Pancreas (tissue), 10 donors: ENCODE data around the gene KLF4. TPM values are rescaled to one million over a fixed set of nuclear protein-coding genes. Genes with fewer than 3 reads are reported as not detected.

Experiments
- ATAC-seq, 4 donors: fragments of 200-7000 bp; cut with Tn5 transposase; one replicate each; pipeline versions ENCODE4 v1.8.0 to v1.9.1; 2020; ENCODE audit warnings: mild to moderate bottlenecking in 4 of 4, moderate library complexity in 4 of 4
- DNase-seq, 6 donors: peaks; one replicate each; pipeline ENCODE4 v3.0.0-alpha.2; 2020
- FAIRE-seq: peaks from 2 replicates; lab custom pipeline; 2012; peaks lifted over from hg19 to GRCh38; lab: Jason Lieb, UNC
- H3K27ac ChIP-seq, 4 donors: fragments of 200-600 bp; sonication (generic); 1 replicate in 3 of 4; 2 replicates in 1 of 4; pipeline versions ENCODE4 v1.5.0 to v1.8.0; 2020
- H3K27me3 ChIP-seq, 4 donors: fragments of 200-600 bp; one replicate each; pipeline ENCODE4 v1.8.0; 2021
- H3K36me3 ChIP-seq, 3 donors: fragments of 200-600 bp; sonication (generic) in 1 of 3; one replicate each; pipeline versions ENCODE4 v1.5.0 to v1.8.0; 2020 to 2021
- H3K4me1 ChIP-seq, 3 donors: fragments of 200-600 bp; one replicate each; pipeline ENCODE4 v1.8.0; 2021
- H3K4me3 ChIP-seq, 4 donors: fragments of 200-600 bp; sonication (generic) in 2 of 4; one replicate each; pipeline versions ENCODE4 v1.5.0 to v1.8.0; 2020 to 2021
- H3K9me3 ChIP-seq, 4 donors: fragments of 200-600 bp; one replicate each; pipeline ENCODE4 v1.8.0; 2021
- WGBS, 2 donors: extraction: QIAGEN DNeasy Blood & Tissue Kit; methylation state at CpG; one replicate each; pipeline ENCODE4 v1.1.7; 2013; 5-methylcytosine and 5-hydroxymethylcytosine counted together
- intact Hi-C, 3 donors: fragments of 100-400 bp; cut with DNase I; formaldehyde crosslinking; loops; one replicate each; pipeline versions ENCODE4 v1.11.1 to v1.14.2; 2022
- polyA plus RNA-seq, 2 donors: library from polyadenylated mRNA; stranded (reverse); fragments of 200-250 nt; gene quantifications; one replicate each; pipeline ENCODE4 v1.2.3, GENCODE V29; 2013
- total RNA-seq, 6 donors: library from RNA; stranded (reverse); fragmentation: NEBNext Ultra II Directional in 4 of 6; extraction: Animal tissue kit (Norgen Biotek cat#: 25700) in 4 of 6; gene quantifications; one replicate each; pipeline versions ENCODE4 v1.2.1 to v1.2.4, GENCODE V29; 2021 to 2023
- TF ChIP-seq, protein P1 (sequence below), 4 donors: fragments of 200-600 bp; sonication (generic) in 3 of 4; IDR thresholded peaks; one replicate each; pipeline versions ENCODE4 v1.5.0 to v1.8.0; 2021; ENCODE audit warnings: antibody characterized with exemption in 4 of 4
- donor health status: healthy with polysubstance abuse.
- donor health status: DM: no; HTN: no; CAD: no; lungs with moderate emphysema.
- donor health status: DM: no; HTN: no; CAD: no.
- donor health status: control.
- donor health status: control.
- donor health status: Bipolar disorder and iron deficiency.
- donor health status: DM: yes; HTN: yes; CAD: no.
- donor health status: DM: no; HTN: no; CAD: no.
- donor health status: DM: no; HTN: no; CAD: no.
- donor health status: DM: yes; HTN: yes; CAD: no.

KLF4 gene
- total and polyA plus RNA-seq, 8 donors = 3.2 to 9.9 (median 5.7) TPM

DNA sequence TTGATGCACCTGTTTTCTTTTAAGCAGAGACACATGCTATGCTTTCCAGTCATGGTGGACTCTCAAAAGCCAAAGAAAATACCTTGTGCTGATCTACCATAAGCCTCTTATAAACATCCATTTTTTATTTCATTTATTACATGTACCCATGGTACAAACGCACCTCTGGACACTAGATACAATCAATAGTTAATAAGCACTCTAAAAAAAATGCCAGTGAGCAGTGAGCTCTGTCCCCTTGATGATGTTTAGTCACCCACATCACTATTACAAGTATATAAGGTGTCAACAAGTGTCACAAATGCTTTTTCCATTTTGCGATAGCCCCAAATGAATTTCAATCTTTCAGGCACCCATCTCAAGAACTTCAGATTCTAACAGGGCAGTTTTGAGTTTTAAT lies 5.9 kb downstream of the KLF4 start:
- 31 to 36% methylated on average over 2 of the region's 2 CpGs for WGBS, 2 donors

DNA sequence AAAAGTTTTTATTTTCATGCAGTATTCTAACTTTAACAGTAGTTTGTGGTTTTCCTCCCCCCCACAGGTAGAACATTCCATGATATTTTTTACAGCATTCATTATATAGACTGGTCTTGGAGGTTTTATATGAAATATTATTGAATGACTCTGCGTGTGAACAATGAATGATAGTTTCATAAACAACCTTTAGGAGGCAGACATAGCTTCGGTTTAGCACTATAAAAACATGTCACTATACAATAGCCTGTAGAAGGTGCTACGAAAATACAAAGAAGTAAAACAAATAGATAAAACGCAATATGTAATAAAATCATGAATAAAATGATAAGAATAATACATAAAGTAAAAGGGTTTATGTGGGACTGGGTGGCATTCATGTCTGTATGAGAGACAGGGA lies 8.5 kb downstream of the KLF4 start:
- ATAC-seq (peak in 1 of 4 donors; percentile 36), FAIRE-seq (no peak), DNase-seq (no peak)
- no peak overlapping the region for H3K27ac ChIP-seq
- TF ChIP-seq, protein P1, sequence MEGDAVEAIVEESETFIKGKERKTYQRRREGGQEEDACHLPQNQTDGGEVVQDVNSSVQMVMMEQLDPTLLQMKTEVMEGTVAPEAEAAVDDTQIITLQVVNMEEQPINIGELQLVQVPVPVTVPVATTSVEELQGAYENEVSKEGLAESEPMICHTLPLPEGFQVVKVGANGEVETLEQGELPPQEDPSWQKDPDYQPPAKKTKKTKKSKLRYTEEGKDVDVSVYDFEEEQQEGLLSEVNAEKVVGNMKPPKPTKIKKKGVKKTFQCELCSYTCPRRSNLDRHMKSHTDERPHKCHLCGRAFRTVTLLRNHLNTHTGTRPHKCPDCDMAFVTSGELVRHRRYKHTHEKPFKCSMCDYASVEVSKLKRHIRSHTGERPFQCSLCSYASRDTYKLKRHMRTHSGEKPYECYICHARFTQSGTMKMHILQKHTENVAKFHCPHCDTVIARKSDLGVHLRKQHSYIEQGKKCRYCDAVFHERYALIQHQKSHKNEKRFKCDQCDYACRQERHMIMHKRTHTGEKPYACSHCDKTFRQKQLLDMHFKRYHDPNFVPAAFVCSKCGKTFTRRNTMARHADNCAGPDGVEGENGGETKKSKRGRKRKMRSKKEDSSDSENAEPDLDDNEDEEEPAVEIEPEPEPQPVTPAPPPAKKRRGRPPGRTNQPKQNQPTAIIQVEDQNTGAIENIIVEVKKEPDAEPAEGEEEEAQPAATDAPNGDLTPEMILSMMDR (IDR thresholded peaks at IDR 0.05) = no peak
- H3K9me3 ChIP-seq = no peaks in the 10 kb centered on the region
- 26 to 43% methylated on average over 4 of the region's 4 CpGs for whole genome bisulfite sequencing, 2 donors
- H3K4me3 ChIP-seq = no peak overlapping the region
- no peaks in the 10 kb centered on the region for H3K36me3 ChIP-seq
- H3K27me3 ChIP-seq = no peaks in the 10 kb centered on the region
- intact Hi-C loops = no loop called here
- no peaks in the 10 kb centered on the region for H3K4me1 ChIP-seq

More for the DNA sequence above, 5.9 kb downstream of the KLF4 start:
- Histone ChIP-seq H3K4me1 (no peaks in the 10 kb centered on the region), H3K9me3 (no peaks in the 10 kb centered on the region), H3K27me3 (no peaks in the 10 kb centered on the region), H3K4me3 (no peak overlapping the region), H3K36me3 (no peaks in the 10 kb centered on the region), H3K27ac (no peak overlapping the region)
- TF ChIP-seq, protein P1 (IDR thresholded peaks at IDR 0.05) = no peak
- no peak for ATAC-seq
- DNase-seq = no peak
- no peak for FAIRE-seq
- intact Hi-C loops = no loop called here

DNA sequence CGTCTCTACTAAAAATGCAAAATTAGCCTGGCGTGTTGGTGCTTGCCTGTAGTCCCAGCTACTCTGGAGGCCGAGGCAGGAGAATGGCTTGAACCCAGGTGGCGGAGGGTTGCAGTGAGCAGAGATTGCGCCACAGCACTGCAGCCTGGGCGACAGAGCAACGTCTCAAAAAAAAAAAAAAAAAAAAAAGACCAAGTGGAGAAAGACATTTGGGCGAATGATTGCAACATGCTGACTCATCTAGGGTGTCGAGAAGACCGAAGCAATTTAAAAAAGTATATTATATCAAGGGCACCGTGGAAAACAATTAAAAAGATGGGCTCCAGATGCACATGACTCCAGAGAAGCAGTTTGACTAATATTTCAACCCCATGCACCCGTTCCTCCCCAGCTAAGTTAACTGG lies 9.2 kb downstream of the KLF4 start:
- H3K36me3 ChIP-seq = no peaks in the 10 kb centered on the region
- intact Hi-C loops = no loop called here
- no peaks in the 10 kb centered on the region for H3K27me3 ChIP-seq
- no peak for FAIRE-seq
- H3K27ac ChIP-seq = no peak overlapping the region
- no peak overlapping the region for H3K4me3 ChIP-seq
- H3K4me1 ChIP-seq = no peaks in the 10 kb centered on the region
- H3K9me3 ChIP-seq = no peaks in the 10 kb centered on the region
- DNase-seq = peak in 1 of 6 donors; percentile 20
- ATAC-seq = peak in 3 of 4 donors; percentile 24 to 40 (median 31)
- WGBS, 2 donors = 58 to 64% methylated on average over 12 of the region's 12 CpGs
- TF ChIP-seq, protein P1 (IDR thresholded peaks at IDR 0.05) = no peak

- ATAC-seq (no peak), DNase-seq (no peak), FAIRE-seq (no peak)
- WGBS, 2 donors = 84 to 90% methylated on average over 4 of the region's 4 CpGs
- Histone ChIP-seq H3K4me3 (no peak overlapping the region), H3K27ac (no peak overlapping the region), H3K36me3 (no peaks in the 10 kb centered on the region), H3K27me3 (no peaks in the 10 kb centered on the region), H3K9me3 (no peaks in the 10 kb centered on the region), H3K4me1 (no peaks in the 10 kb centered on the region)
- TF ChIP-seq, protein P1 (IDR thresholded peaks at IDR 0.05) = no peak
- intact Hi-C loops = loop anchor here in 2 of 3 donors (5.0 to 10.0 kb wide), 2 partner anchors 1076 to 1088 kb away; no protein-coding TSS in a partner anchor
Observed at GRCh38 chr9:107478805-107479204, 10.8 kb downstream of the KLF4 start.

GRCh38 chr9:107474124-107474523 lies 15.4 kb downstream of the KLF4 start:
- Histone ChIP-seq H3K27me3 (no peaks in the 10 kb centered on the region), H3K4me1 (no peaks in the 10 kb centered on the region), H3K4me3 (no peak overlapping the region), H3K27ac (no peak overlapping the region), H3K36me3 (no peaks in the 10 kb centered on the region), H3K9me3 (no peaks in the 10 kb centered on the region)
- TF ChIP-seq, protein P1 (IDR thresholded peaks at IDR 0.05) = no peak
- intact Hi-C loops = loop anchor here in 1 of 3 donors (10.0 kb wide), 1 partner anchor 1081 kb away; no protein-coding TSS in a partner anchor
- ATAC-seq (no peak), FAIRE-seq (no peak), DNase-seq (no peak)
- WGBS, 2 donors = 84 to 93% methylated on average over 6 of the region's 6 CpGs
